ENCODE data around the gene MAPKAPK2. TPM values are rescaled to one million over a fixed set of nuclear protein-coding genes. Genes with fewer than 3 reads are reported as not detected.

MAPKAPK2 gene
- total RNA-seq, 1 experiment from 2014 or later = 98.5 TPM

GRCh38 chr1:206696812-206697585 lies 12.3 kb downstream of the MAPKAPK2 start:
- Histone ChIP-seq H3K4me1 (ENCODE audit: insufficient read depth, low read length) (no peaks in the 10 kb centered on the region), H3F3A (ENCODE audit: low read length, unreplicated experiment) (no peaks in the 10 kb centered on the region), H3K9ac (ENCODE audit: low read length) (no peak overlapping the region), H3K79me2 (ENCODE audit: low read length) (peaks cover 100% of the 10 kb centered on the region), H3K4me3 (ENCODE audit: low read length) (no peak overlapping the region), H2AFZ (ENCODE audit: low read length) (no peak overlapping the region), H3K4me2 (ENCODE audit: low read length) (no peak overlapping the region), H3K27me3 (ENCODE audit: low read length) (no peaks in the 10 kb centered on the region), H3K9me3 (ENCODE audit: low read length) (no peaks in the 10 kb centered on the region), H3K9me2 (replicated peaks; ENCODE audit: low read length) (no peaks in the 10 kb centered on the region), H4K20me1 (ENCODE audit: low read length) (peaks cover 86% of the 10 kb centered on the region), H3K27ac (ENCODE audit: low read length) (no peak overlapping the region), H3K36me3 (ENCODE audit: low read depth, low read length) (peaks cover 10% of the 10 kb centered on the region; the same call in 1 of the 2 replicates)
- POLR2A ChIA-PET (ENCODE audit: unreplicated experiment) = interaction anchor here (0.6 kb wide), 1 partner anchor 18 kb away, joined by 3 read pairs; no protein-coding TSS in a partner anchor
- TF ChIP-seq EZH2phosphoT487 (IDR thresholded peaks at IDR 0.05; ENCODE audit: borderline replicate concordance, low read length) = no peak
- TF ChIP-seq CTCF (conservative IDR thresholded peaks at IDR 0.05; ENCODE audit: low read depth, low read length) = no peak
- TF ChIP-seq EZH2 (IDR thresholded peaks at IDR 0.05; ENCODE audit: low read length, unreplicated experiment) = no peak
- CTCF ChIA-PET = no interaction called here
- intact Hi-C loops (cut with micrococcal nuclease) = no loop called here
- no peak for ATAC-seq
- BruUV-seq (replicated peaks) = no TSS peak
- DNase-seq = no peak

GRCh38 chr1:206698011-206698410 lies 13.3 kb downstream of the MAPKAPK2 start:
- no TSS peak for BruUV-seq (replicated peaks)
- H3K27me3 ChIP-seq (ENCODE audit: low read length) = no peaks in the 10 kb centered on the region
- no peak overlapping the region for H2AFZ ChIP-seq (ENCODE audit: low read length)
- ChIA-PET CTCF (interaction anchor here (0.6 kb wide), 1 partner anchor 60 kb away, joined by 6 read pairs; no protein-coding TSS in a partner anchor), POLR2A (ENCODE audit: unreplicated experiment) (no interaction called here)
- H3K9ac ChIP-seq (ENCODE audit: low read length) = no peak overlapping the region
- no peaks in the 10 kb centered on the region for H3K4me1 ChIP-seq (ENCODE audit: insufficient read depth, low read length)
- H3K27ac ChIP-seq (ENCODE audit: low read length) = no peak overlapping the region
- TF ChIP-seq EZH2 (IDR thresholded peaks at IDR 0.05; ENCODE audit: low read length, unreplicated experiment) (no peak), CTCF (conservative IDR thresholded peaks at IDR 0.05; ENCODE audit: low read depth, low read length) (no peak), EZH2phosphoT487 (IDR thresholded peaks at IDR 0.05; ENCODE audit: borderline replicate concordance, low read length) (no peak)
- no peak for DNase-seq
- no peak overlapping the region for H3K4me3 ChIP-seq (ENCODE audit: low read length)
- H3F3A ChIP-seq (ENCODE audit: low read length, unreplicated experiment) = no peaks in the 10 kb centered on the region
- no peak for ATAC-seq
- intact Hi-C loops (cut with micrococcal nuclease) = no loop called here
- no peaks in the 10 kb centered on the region for H3K9me3 ChIP-seq (ENCODE audit: low read length)
- peaks cover 10% of the 10 kb centered on the region; the same call in 1 of the 2 replicates for H3K36me3 ChIP-seq (ENCODE audit: low read depth, low read length)
- no peak overlapping the region for H3K4me2 ChIP-seq (ENCODE audit: low read length)
- H3K9me2 ChIP-seq (replicated peaks; ENCODE audit: low read length) = no peaks in the 10 kb centered on the region
- H3K79me2 ChIP-seq (ENCODE audit: low read length) = peaks cover 100% of the 10 kb centered on the region
- H4K20me1 ChIP-seq (ENCODE audit: low read length) = peaks cover 87% of the 10 kb centered on the region

- DNase-seq (no peak), ATAC-seq (no peak)
- TF ChIP-seq EZH2phosphoT487 (IDR thresholded peaks at IDR 0.05; ENCODE audit: borderline replicate concordance, low read length) (no peak), CTCF (conservative IDR thresholded peaks at IDR 0.05; ENCODE audit: low read depth, low read length) (no peak), EZH2 (IDR thresholded peaks at IDR 0.05; ENCODE audit: low read length, unreplicated experiment) (no peak)
- no peak overlapping the region for H3K4me3 ChIP-seq (ENCODE audit: low read length)
- H3K27me3 ChIP-seq (ENCODE audit: low read length) = no peaks in the 10 kb centered on the region
- CTCF ChIA-PET = no interaction called here
- no peaks in the 10 kb centered on the region for H3F3A ChIP-seq (ENCODE audit: low read length, unreplicated experiment)
- no peaks in the 10 kb centered on the region for H3K9me3 ChIP-seq (ENCODE audit: low read length)
- no peak overlapping the region for H3K9ac ChIP-seq (ENCODE audit: low read length)
- no peak overlapping the region for H3K27ac ChIP-seq (ENCODE audit: low read length)
- H2AFZ ChIP-seq (ENCODE audit: low read length) = no peak overlapping the region
- POLR2A ChIA-PET (ENCODE audit: unreplicated experiment) = interaction anchor here (0.5 kb wide), 1 partner anchor 9 kb away, joined by 3 read pairs; no protein-coding TSS in a partner anchor
- peaks cover 100% of the 10 kb centered on the region for H3K79me2 ChIP-seq (ENCODE audit: low read length)
- no peak overlapping the region for H3K4me2 ChIP-seq (ENCODE audit: low read length)
- BruUV-seq (replicated peaks) = no TSS peak
- H3K4me1 ChIP-seq (ENCODE audit: insufficient read depth, low read length) = no peaks in the 10 kb centered on the region
- peaks cover 86% of the 10 kb centered on the region for H4K20me1 ChIP-seq (ENCODE audit: low read length)
- peaks cover 6% of the 10 kb centered on the region; the same call in 1 of the 2 replicates for H3K36me3 ChIP-seq (ENCODE audit: low read depth, low read length)
- H3K9me2 ChIP-seq (replicated peaks; ENCODE audit: low read length) = no peaks in the 10 kb centered on the region
- intact Hi-C loops (cut with micrococcal nuclease) = no loop called here
Observed at GRCh38 chr1:206699000-206699586, 14.4 kb downstream of the MAPKAPK2 start.
